K562 (cell line): ENCODE results near the gene ADCY5.

ENCODE experiments used
- ADNP ChIP-seq: fragments of 200-800 bp; sonication (Bioruptor generic); IDR thresholded peaks from 2 replicates; pipeline ENCODE4 v1.6.1; 2016; ENCODE audit warnings: missing genetic modification characterization, missing compliant biosample characterization
- CHD1 ChIP-seq: fragments of 200-600 bp; sonication (generic); IDR thresholded peaks from one replicate; pipeline ENCODE4 v1.6.1; 2012; ENCODE audit warnings: mild to moderate bottlenecking, moderate library complexity, low read length, inconsistent platforms
- DNMT1 ChIP-seq: fragments of 450-650 bp; IDR thresholded peaks from 2 replicates; pipeline ENCODE4 v1.6.1; 2016; ENCODE audit warnings: antibody characterized with exemption, mild to moderate bottlenecking
- GTF2F1 ChIP-seq: IDR thresholded peaks from 2 replicates; pipeline ENCODE4 v1.6.1; 2011; ENCODE audit warnings: low read depth, low read length, improper control_type of control experiment
- HNRNPL ChIP-seq: fragments of 200-400 bp; formaldehyde crosslinking; IDR thresholded peaks from 2 replicates; pipeline ENCODE4 v1.6.1; 2017; ENCODE audit warnings: low read depth, mild to moderate bottlenecking, low read length
- POLR2A ChIP-seq: fragments of 450-650 bp; conservative IDR thresholded peaks from 2 replicates; pipeline ENCODE4 v1.6.1; 2016
- ZNF232 ChIP-seq: sonication (generic); formaldehyde crosslinking; IDR thresholded peaks from 2 replicates; pipeline ENCODE4 v1.8.0; 2022; ENCODE audit warnings: mild to moderate bottlenecking, missing genetic modification reagents
- TF ChIP-seq, protein P1 (sequence below): fragments of 450-650 bp; formaldehyde crosslinking; IDR thresholded peaks from 2 replicates; pipeline ENCODE4 v1.4.0; 2022; ENCODE audit warnings: missing genetic modification characterization
- TF ChIP-seq, protein P2 (sequence below): sonication (generic); formaldehyde crosslinking; IDR thresholded peaks from 2 replicates; pipeline ENCODE4 v1.8.1; 2023; ENCODE audit warnings: mild to moderate bottlenecking, missing genetic modification reagents
- TF ChIP-seq, protein P3 (sequence below), 3 experiments: IDR thresholded peaks in 2 of 3; conservative IDR thresholded peaks in 1 of 3; 2 replicates each; pipeline ENCODE4 v1.5.1; 2011 to 2012; ENCODE audit warnings: low read length in 3 of 3, mild to moderate bottlenecking in 3 of 3, control low read depth in 2 of 3, improper control_type of control experiment in 1 of 3, inconsistent platforms in 1 of 3, low read depth in 1 of 3, mixed read lengths in 1 of 3, moderate library complexity in 1 of 3; ENCODE audit not compliant: insufficient read depth in 2 of 3
- TF ChIP-seq, protein P4 (sequence below), 2 experiments: fragments of 250-450 bp in 1 of 2; fragments of 450-650 bp in 1 of 2; sonication (Bioruptor Pico) in 1 of 2; IDR thresholded peaks; 2 replicates each; pipeline versions ENCODE4 v1.6.1 to v1.8.0; 2016 to 2021; ENCODE audit warnings: mild to moderate bottlenecking in 2 of 2, moderate library complexity in 2 of 2, missing compliant biosample characterization in 1 of 2, missing genetic modification characterization in 1 of 2
- TF ChIP-seq, protein P5 (sequence below): sonication (generic); formaldehyde crosslinking; IDR thresholded peaks from 2 replicates; pipeline ENCODE4 v1.8.0; 2022; ENCODE audit warnings: mild to moderate bottlenecking, low read depth, missing genetic modification reagents

DNA sequence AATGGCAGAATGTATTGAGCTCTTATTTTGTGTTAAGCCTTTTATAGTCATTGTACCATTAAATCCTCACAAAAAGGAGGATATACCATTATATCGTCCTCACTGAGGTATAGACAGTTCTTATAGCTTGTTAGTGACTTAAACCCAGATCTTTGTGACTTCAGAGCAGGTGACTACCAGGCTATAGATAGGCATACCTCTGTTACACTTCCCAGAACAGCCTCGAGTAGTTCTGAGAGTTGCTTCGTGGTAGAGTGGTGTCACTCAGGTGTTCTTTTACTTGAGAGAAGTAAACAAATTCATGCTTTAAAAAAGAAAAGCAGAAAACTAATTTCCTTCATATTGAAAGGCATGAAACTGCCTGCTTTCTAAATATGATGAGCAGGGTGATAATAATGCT is 187.2 kb downstream of the ADCY5 start:
- TF ChIP-seq ADNP (tag) = no peak
- no peak for TF ChIP-seq HNRNPL
- TF ChIP-seq, protein P1, sequence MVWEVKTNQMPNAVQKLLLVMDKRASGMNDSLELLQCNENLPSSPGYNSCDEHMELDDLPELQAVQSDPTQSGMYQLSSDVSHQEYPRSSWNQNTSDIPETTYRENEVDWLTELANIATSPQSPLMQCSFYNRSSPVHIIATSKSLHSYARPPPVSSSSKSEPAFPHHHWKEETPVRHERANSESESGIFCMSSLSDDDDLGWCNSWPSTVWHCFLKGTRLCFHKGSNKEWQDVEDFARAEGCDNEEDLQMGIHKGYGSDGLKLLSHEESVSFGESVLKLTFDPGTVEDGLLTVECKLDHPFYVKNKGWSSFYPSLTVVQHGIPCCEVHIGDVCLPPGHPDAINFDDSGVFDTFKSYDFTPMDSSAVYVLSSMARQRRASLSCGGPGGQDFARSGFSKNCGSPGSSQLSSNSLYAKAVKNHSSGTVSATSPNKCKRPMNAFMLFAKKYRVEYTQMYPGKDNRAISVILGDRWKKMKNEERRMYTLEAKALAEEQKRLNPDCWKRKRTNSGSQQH (CRISPR knock-in tag) = no peak
- TF ChIP-seq, protein P2, sequence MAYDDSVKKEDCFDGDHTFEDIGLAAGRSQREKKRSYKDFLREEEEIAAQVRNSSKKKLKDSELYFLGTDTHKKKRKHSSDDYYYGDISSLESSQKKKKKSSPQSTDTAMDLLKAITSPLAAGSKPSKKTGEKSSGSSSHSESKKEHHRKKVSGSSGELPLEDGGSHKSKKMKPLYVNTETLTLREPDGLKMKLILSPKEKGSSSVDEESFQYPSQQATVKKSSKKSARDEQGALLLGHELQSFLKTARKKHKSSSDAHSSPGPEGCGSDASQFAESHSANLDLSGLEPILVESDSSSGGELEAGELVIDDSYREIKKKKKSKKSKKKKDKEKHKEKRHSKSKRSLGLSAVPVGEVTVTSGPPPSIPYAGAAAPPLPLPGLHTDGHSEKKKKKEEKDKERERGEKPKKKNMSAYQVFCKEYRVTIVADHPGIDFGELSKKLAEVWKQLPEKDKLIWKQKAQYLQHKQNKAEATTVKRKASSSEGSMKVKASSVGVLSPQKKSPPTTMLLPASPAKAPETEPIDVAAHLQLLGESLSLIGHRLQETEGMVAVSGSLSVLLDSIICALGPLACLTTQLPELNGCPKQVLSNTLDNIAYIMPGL (CRISPR knock-in tag) = no peak
- TF ChIP-seq, protein P3, sequence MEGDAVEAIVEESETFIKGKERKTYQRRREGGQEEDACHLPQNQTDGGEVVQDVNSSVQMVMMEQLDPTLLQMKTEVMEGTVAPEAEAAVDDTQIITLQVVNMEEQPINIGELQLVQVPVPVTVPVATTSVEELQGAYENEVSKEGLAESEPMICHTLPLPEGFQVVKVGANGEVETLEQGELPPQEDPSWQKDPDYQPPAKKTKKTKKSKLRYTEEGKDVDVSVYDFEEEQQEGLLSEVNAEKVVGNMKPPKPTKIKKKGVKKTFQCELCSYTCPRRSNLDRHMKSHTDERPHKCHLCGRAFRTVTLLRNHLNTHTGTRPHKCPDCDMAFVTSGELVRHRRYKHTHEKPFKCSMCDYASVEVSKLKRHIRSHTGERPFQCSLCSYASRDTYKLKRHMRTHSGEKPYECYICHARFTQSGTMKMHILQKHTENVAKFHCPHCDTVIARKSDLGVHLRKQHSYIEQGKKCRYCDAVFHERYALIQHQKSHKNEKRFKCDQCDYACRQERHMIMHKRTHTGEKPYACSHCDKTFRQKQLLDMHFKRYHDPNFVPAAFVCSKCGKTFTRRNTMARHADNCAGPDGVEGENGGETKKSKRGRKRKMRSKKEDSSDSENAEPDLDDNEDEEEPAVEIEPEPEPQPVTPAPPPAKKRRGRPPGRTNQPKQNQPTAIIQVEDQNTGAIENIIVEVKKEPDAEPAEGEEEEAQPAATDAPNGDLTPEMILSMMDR (IDR thresholded peaks at IDR 0.05 in 2 of 3, conservative IDR thresholded peaks at IDR 0.05 in 1 of 3; ENCODE audit: insufficient read depth in 2 of 3, low read depth in 1 of 3, low read length in 3 of 3) = no peak
- TF ChIP-seq, protein P4, sequence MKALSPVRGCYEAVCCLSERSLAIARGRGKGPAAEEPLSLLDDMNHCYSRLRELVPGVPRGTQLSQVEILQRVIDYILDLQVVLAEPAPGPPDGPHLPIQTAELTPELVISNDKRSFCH (CRISPR knock-in tag; IDR thresholded peaks at IDR 0.05) = no peak
- TF ChIP-seq, protein P4 (tag; IDR thresholded peaks at IDR 0.05) = no peak
- no peak for TF ChIP-seq GTF2F1
- TF ChIP-seq POLR2A = no peak
- no peak for TF ChIP-seq ZNF232 (CRISPR knock-in tag)
- TF ChIP-seq CHD1 = no peak
- TF ChIP-seq, protein P5, sequence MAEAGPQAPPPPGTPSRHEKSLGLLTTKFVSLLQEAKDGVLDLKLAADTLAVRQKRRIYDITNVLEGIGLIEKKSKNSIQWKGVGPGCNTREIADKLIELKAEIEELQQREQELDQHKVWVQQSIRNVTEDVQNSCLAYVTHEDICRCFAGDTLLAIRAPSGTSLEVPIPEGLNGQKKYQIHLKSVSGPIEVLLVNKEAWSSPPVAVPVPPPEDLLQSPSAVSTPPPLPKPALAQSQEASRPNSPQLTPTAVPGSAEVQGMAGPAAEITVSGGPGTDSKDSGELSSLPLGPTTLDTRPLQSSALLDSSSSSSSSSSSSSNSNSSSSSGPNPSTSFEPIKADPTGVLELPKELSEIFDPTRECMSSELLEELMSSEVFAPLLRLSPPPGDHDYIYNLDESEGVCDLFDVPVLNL (CRISPR knock-in tag) = no peak
- TF ChIP-seq DNMT1 = no peak
